K562 (cell line): Measurements from ENCODE around the gene ARHGAP32. TPM values are rescaled to one million over a fixed set of nuclear protein-coding genes. Genes with fewer than 3 reads are reported as not detected.

Source experiments
- ATAC-seq: fragments of 200-7000 bp; cut with Tn5 transposase; 3 replicates; pipeline ENCODE4 v1.9.1; 2020; ENCODE audit warnings: moderate library complexity
- BruUV-seq: library from RNA; stranded (reverse); fragments of 400-500 nt; replicated peaks from 2 replicates; lab custom pipeline; 2021; lab: Mats Ljungman, UMichigan
- CTCF ChIA-PET: fragments of 300-600 bp; formaldehyde crosslinking; extraction: SDS; loops from one replicate; lab custom pipeline; 2021; ENCODE audit warnings: low intra/inter-chr PET ratio; lab: Yijun Ruan, JAX
- POLR2A ChIA-PET: fragments of 300-600, 350-650 bp; sonication (Branson Sonifier 250); formaldehyde crosslinking; extraction: SDS; loops from one replicate; lab custom pipeline; 2021; ENCODE audit warnings: antibody characterized with exemption, inconsistent platforms; lab: Yijun Ruan, JAX
- DNase-seq, 4 experiments: peaks; one replicate each; pipeline versions ENCODE4 v3.0.0 to v3.0.0-alpha.2; 2011 to 2018; ENCODE audit warnings: low spot score in 3 of 4, mixed read lengths in 3 of 4; ENCODE audit errors: extremely low read depth in 1 of 4
- FAIRE-seq: peaks from 2 replicates; lab custom pipeline; 2011; peaks lifted over from hg19 to GRCh38; lab: Jason Lieb, UNC
- H2AFZ ChIP-seq: 2 replicates; pipeline ENCODE4 v1.6.0; 2011; ENCODE audit warnings: low read depth, low read length, control low read depth, inconsistent platforms
- H3K27ac ChIP-seq: fragments of 200-600 bp; 3 replicates; pipeline ENCODE4 v1.8.0; 2011; ENCODE audit warnings: low read depth, mild to moderate bottlenecking, control low read depth, inconsistent platforms, low read length, moderate library complexity, mixed read lengths; ENCODE audit errors: extremely low read depth
- H3K27me3 ChIP-seq, 2 experiments: fragments of 300-600 bp in 1 of 2; 2 replicates in 1 of 2; 3 replicates in 1 of 2; pipeline versions ENCODE4 v1.6.0 to v1.8.0; 2011; ENCODE audit warnings: inconsistent platforms in 2 of 2, low read length in 2 of 2, mild to moderate bottlenecking in 1 of 2, mixed read lengths in 1 of 2, moderate library complexity in 1 of 2; ENCODE audit not compliant: control insufficient read depth in 2 of 2, insufficient read depth in 2 of 2
- H3K36me3 ChIP-seq: fragments of 300-600 bp; 3 replicates; pipeline ENCODE4 v1.8.0; 2011; ENCODE audit warnings: mild to moderate bottlenecking, low read length, inconsistent platforms; ENCODE audit not compliant: control insufficient read depth, insufficient read depth
- H3K4me1 ChIP-seq, 2 experiments: fragments of 200-600 bp in 1 of 2; replicated peaks in 1 of 2; 2 replicates in 1 of 2; 3 replicates in 1 of 2; pipeline versions ENCODE4 v1.5.1 to v1.8.0; 2011; ENCODE audit warnings: inconsistent platforms in 2 of 2, low read length in 2 of 2, mild to moderate bottlenecking in 1 of 2, mixed read lengths in 1 of 2, moderate library complexity in 1 of 2; ENCODE audit not compliant: control insufficient read depth in 2 of 2, insufficient read depth in 2 of 2
- H3K4me2 ChIP-seq: 2 replicates; pipeline ENCODE4 v1.6.1; 2011; ENCODE audit warnings: low read length, control low read depth, inconsistent platforms, mixed read lengths; ENCODE audit not compliant: insufficient read depth
- H3K4me3 ChIP-seq: fragments of 200-600 bp; sonication (generic), shearing (Covaris generic); 2 replicates; pipeline ENCODE4 v1.5.1; 2016; ENCODE audit warnings: control low read depth, inconsistent platforms
- H3K79me2 ChIP-seq: fragments of 200-600 bp; 3 replicates; pipeline ENCODE4 v1.8.0; 2011; ENCODE audit warnings: low read length, inconsistent platforms; ENCODE audit not compliant: control insufficient read depth, insufficient read depth
- H3K9ac ChIP-seq, 2 experiments: 2 replicates each; pipeline versions ENCODE4 v1.6.0 to v1.6.1; 2011; ENCODE audit warnings: low read depth in 2 of 2, low read length in 2 of 2, control low read depth in 1 of 2, inconsistent platforms in 1 of 2, mild to moderate bottlenecking in 1 of 2, mixed read lengths in 1 of 2; ENCODE audit not compliant: insufficient read depth in 1 of 2
- H3K9me1 ChIP-seq: one replicate; pipeline ENCODE4 v1.6.0; 2011; ENCODE audit warnings: inconsistent platforms, mild to moderate bottlenecking, low read length, moderate library complexity; ENCODE audit not compliant: control insufficient read depth, insufficient read depth
- H3K9me3 ChIP-seq: replicated peaks from 2 replicates; pipeline ENCODE4 v1.5.1; 2011; ENCODE audit warnings: low read depth, low read length, inconsistent platforms; ENCODE audit not compliant: control insufficient read depth, insufficient read depth
- H4K20me1 ChIP-seq: replicated peaks from 2 replicates; pipeline ENCODE4 v1.6.1; 2011; ENCODE audit warnings: low read length, inconsistent platforms, mixed read lengths; ENCODE audit not compliant: control insufficient read depth, insufficient read depth
- BRF1 ChIP-seq: IDR thresholded peaks from 3 replicates; pipeline ENCODE4 v1.6.1; 2011; ENCODE audit warnings: borderline replicate concordance, mild to moderate bottlenecking; ENCODE audit not compliant: insufficient read length; ENCODE audit errors: extremely low read depth
- CREB3L1 ChIP-seq: fragments of 450-650 bp; IDR thresholded peaks from 2 replicates; pipeline ENCODE4 v1.6.1; 2014; ENCODE audit warnings: low read depth, mild to moderate bottlenecking, moderate library complexity, borderline replicate concordance
- E2F3 ChIP-seq: fragments of 250-450 bp; sonication (Bioruptor Pico); IDR thresholded peaks from 2 replicates; pipeline ENCODE4 v1.4.0; 2020; ENCODE audit warnings: mild to moderate bottlenecking
- E2F5 ChIP-seq: sonication (generic); formaldehyde crosslinking; IDR thresholded peaks from 2 replicates; pipeline ENCODE4 v1.8.0; 2022; ENCODE audit warnings: mild to moderate bottlenecking, missing genetic modification reagents
- ELK1 ChIP-seq: sonication (generic); formaldehyde crosslinking; IDR thresholded peaks from 2 replicates; pipeline ENCODE4 v1.8.1; 2022; ENCODE audit warnings: missing genetic modification reagents
- FOSL1 ChIP-seq: fragments of 200-800 bp; sonication (Bioruptor generic); conservative IDR thresholded peaks from 2 replicates; pipeline ENCODE4 v1.6.1; 2016; ENCODE audit warnings: missing genetic modification characterization, missing compliant biosample characterization
- NEUROD1 ChIP-seq: fragments of 150-350 bp; IDR thresholded peaks from 2 replicates; pipeline ENCODE4 v1.6.1; 2014; ENCODE audit warnings: borderline replicate concordance, low read length, low read depth; ENCODE audit not compliant: partially characterized antibody
- PKNOX1 ChIP-seq: fragments of 450-650 bp; IDR thresholded peaks from 2 replicates; pipeline ENCODE4 v1.6.1; 2016
- RBM34 ChIP-seq: fragments of 200-400 bp; formaldehyde crosslinking; IDR thresholded peaks from 2 replicates; pipeline ENCODE4 v1.6.1; 2018; ENCODE audit warnings: low read length, borderline replicate concordance; ENCODE audit not compliant: insufficient read depth
- SMAD1 ChIP-seq: fragments of 150-350 bp; IDR thresholded peaks from 2 replicates; pipeline ENCODE4 v1.6.1; 2014; ENCODE audit warnings: low read length, low read depth; ENCODE audit not compliant: partially characterized antibody
- SMC3 ChIP-seq: conservative IDR thresholded peaks from 2 replicates; pipeline ENCODE4 v1.6.1; 2011; ENCODE audit warnings: low read depth, low read length, improper control_type of control experiment; ENCODE audit not compliant: insufficient read depth
- TCFL5 ChIP-seq: fragments of 250-450 bp; sonication (Bioruptor Pico); conservative IDR thresholded peaks from 2 replicates; pipeline ENCODE4 v1.6.1; 2021; ENCODE audit warnings: mild to moderate bottlenecking, moderate library complexity, matching md5 sums
- TEAD1 ChIP-seq, 2 experiments: fragments of 450-650 bp in 1 of 2; sonication (generic) in 1 of 2; formaldehyde crosslinking; IDR thresholded peaks; 2 replicates each; pipeline versions ENCODE4 v1.4.0 to v1.8.0; 2020 to 2022; ENCODE audit warnings: mild to moderate bottlenecking in 2 of 2, missing genetic modification reagents in 1 of 2
- ZKSCAN3 ChIP-seq: fragments of 250-450 bp; sonication (Bioruptor Pico); IDR thresholded peaks from 2 replicates; pipeline ENCODE4 v1.4.0; 2020
- ZNF740 ChIP-seq, 3 experiments: fragments of 200-800 bp in 1 of 3; sonication (Bioruptor generic) in 1 of 3; sonication (generic) in 1 of 3; formaldehyde crosslinking in 1 of 3; IDR thresholded peaks; 2 replicates each; pipeline versions ENCODE4 v1.6.1 to v1.8.0; 2016 to 2022; ENCODE audit warnings: mild to moderate bottlenecking in 2 of 3, missing compliant biosample characterization in 2 of 3, missing genetic modification characterization in 2 of 3, missing genetic modification reagents in 1 of 3
- WGBS: fragments of 100-300 bp; shearing (Covaris generic); methylation state at CpG from one replicate; pipeline ENCODE4 v1.1.6; 2016; ENCODE audit warnings: low coverage, mixed read lengths; ENCODE audit not compliant: insufficient coverage; ENCODE audit errors: missing lambda C conversion rate; 5-methylcytosine and 5-hydroxymethylcytosine counted together
- in situ Hi-C: fragments of 300-500 bp; cut with MboI; formaldehyde crosslinking; loops from 4 replicates; pipeline ENCODE4 v1.15.0; 2018; ENCODE audit warnings: inconsistent platforms, mixed read lengths
- intact Hi-C: fragments of 100-400 bp; cut with micrococcal nuclease; formaldehyde crosslinking; loops from 2 replicates; pipeline ENCODE4 v1.14.2; 2022
- polyA plus RNA-seq, 8 experiments: library from polyadenylated mRNA; depleted of rRNA in 4 of 8; stranded (reverse) in 5 of 8; unstranded in 3 of 8; fragments of >200 nt; fragmentation: Nextera tagmentation in 2 of 8; fragmentation: Illumina TruSeq in 1 of 8; extraction: Ambion mirVana in 2 of 8; extraction: Trizol in 1 of 8; gene quantifications; 2 replicates each; pipeline versions ENCODE4 v1.2.1 to v1.2.3, GENCODE V29; 2011 to 2014; ENCODE audit warnings: inconsistent platforms in 1 of 8, missing spikeins in 1 of 8
- total RNA-seq, 7 experiments: library from RNA; depleted of rRNA in 6 of 7; stranded (reverse); fragments of >200 nt in 6 of 7; fragmentation: Illumina TruSeq in 2 of 7; extraction: Trizol in 2 of 7; gene quantifications; 2 replicates each; pipeline versions ENCODE4 v1.2.1 to v1.2.3, GENCODE V29; 2011 to 2021; ENCODE audit warnings: low replicate concordance in 1 of 7

ARHGAP32 gene
- total and polyA plus RNA-seq, 9 of the 15 experiments (the other 6 are each of a cell fraction or from before 2014, with no cell fraction given) = 0.18 TPM; not detected in 8

GRCh38 chr11:128931066-128931465, 261.1 kb downstream of the ARHGAP32 start (continued):
- no peak for TF ChIP-seq ELK1 (CRISPR knock-in tag)
- TF ChIP-seq TCFL5 (CRISPR knock-in tag) = no peak
- TF ChIP-seq RBM34 = no peak
- no peak for TF ChIP-seq CREB3L1
- TF ChIP-seq ZKSCAN3 (CRISPR knock-in tag) = no peak

- CTCF ChIA-PET = no interaction called here
- Histone ChIP-seq H2AFZ (no peak overlapping the region), H3K4me1 (no peaks in the 10 kb centered on the region), H3K36me3 (no peaks in the 10 kb centered on the region), H3K27ac (no peak overlapping the region), H3K9me1 (no peaks in the 10 kb centered on the region), H3K27me3 (peaks cover 0 to 7% of the 10 kb centered on the region in 2 experiments; a peak in 1 of 5 replicates), H4K20me1 (no peaks in the 10 kb centered on the region), H3K4me3 (no peak overlapping the region), H3K9ac (no peak overlapping the region), H3K79me2 (no peaks in the 10 kb centered on the region), H3K4me2 (no peak overlapping the region), H3K9me3 (no peaks in the 10 kb centered on the region)
- FAIRE-seq = no peak
- POLR2A ChIA-PET = no interaction called here
- 0% methylated on average over 10 of the region's 12 CpGs for WGBS
- BruUV-seq = no TSS peak
- no peak for DNase-seq
- ATAC-seq = no peak
- intact Hi-C loops = no loop called here
- in situ Hi-C loops = no loop called here
- TF ChIP-seq E2F5 (CRISPR knock-in tag) (no peak), FOSL1 (tag) (no peak), SMC3 (no peak), NEUROD1 (no peak), ZNF740 (CRISPR knock-in tag; IDR thresholded peaks at IDR 0.05) (no peak), ZNF740 (tag; IDR thresholded peaks at IDR 0.05) (no peak), BRF1 (no peak), PKNOX1 (no peak), SMAD1 (no peak), E2F3 (CRISPR knock-in tag) (no peak), TEAD1 (CRISPR knock-in tag; IDR thresholded peaks at IDR 0.05) (no peak)
Measured at GRCh38 chr11:128929991-128930390, 262.1 kb downstream of the ARHGAP32 start.
